ENCODE data around the gene CADM2.
"Not testable (repeated sequence)": the region's sequence is repeated elsewhere in the genome, so short reads cannot be mapped to it uniquely, and the experiment has no call there.

Gene CADM2

GRCh38 chr3:85481411-85482212, 522.8 kb downstream of the CADM2 start:
- no peak for DNase-seq (ENCODE audit: low read depth in 2 of 2)

DNA sequence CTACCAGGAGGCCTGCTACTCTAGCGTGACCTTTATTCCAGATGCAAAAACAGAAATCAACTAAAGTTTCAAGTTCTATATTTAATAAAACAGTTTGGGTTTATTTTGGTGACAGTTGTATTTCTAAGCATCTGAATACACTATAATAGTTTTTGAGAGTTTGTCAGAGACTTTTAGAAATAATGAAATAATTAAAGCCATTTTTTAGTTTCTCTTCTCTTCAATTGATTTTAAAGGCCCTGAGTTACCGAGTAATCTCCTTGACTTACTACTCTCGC, 523.4 kb downstream of the CADM2 start:
- no peak for DNase-seq (ENCODE audit: low read depth in 2 of 2)

GRCh38 chr3:85483986-85484385, 525.2 kb downstream of the CADM2 start:
- DNase-seq (ENCODE audit: low read depth in 2 of 2) = no peak

- DNase-seq (ENCODE audit: low read depth in 2 of 2) = no peak
These were observed 528.6 kb downstream of the CADM2 start for GRCh38 chr3:85487375-85487774.

DNA sequence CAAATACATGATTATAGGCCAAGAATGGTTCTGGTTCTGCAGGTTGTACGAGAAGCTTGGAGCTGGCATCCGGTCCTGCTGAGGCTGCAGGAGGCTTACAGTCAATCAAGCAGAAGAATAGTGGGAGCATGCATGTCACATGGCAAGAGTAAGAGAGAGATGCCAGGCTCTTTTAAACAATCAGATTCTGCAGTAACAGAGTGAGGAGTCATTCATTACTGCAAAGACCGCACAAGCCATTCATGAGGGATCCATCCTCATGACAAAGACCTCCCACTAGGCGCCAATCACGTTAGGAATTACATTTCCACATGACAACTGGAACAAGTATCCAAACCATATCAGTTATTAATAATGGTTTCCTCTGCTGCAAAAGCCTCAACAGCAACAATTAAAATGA, 536.8 kb downstream of the CADM2 start:
- DNase-seq (ENCODE audit: low read depth in 2 of 2) = no peak

- no peak for DNase-seq (ENCODE audit: low read depth in 2 of 2)
These were observed 539.4 kb downstream of the CADM2 start for GRCh38 chr3:85498177-85498576.

- DNase-seq (ENCODE audit: low read depth in 2 of 2) = no peak
These were observed 543.5 kb downstream of the CADM2 start for GRCh38 chr3:85502148-85502875.

GRCh38 chr3:85504129-85504784, 545.5 kb downstream of the CADM2 start:
- not testable (repeated sequence) for DNase-seq (ENCODE audit: low read depth in 2 of 2)

GRCh38 chr3:85504785-85505511, 546.2 kb downstream of the CADM2 start:
- DNase-seq (ENCODE audit: low read depth in 2 of 2) = not testable (repeated sequence)

GRCh38 chr3:85507052-85507451, 548.3 kb downstream of the CADM2 start:
- not testable (repeated sequence) for DNase-seq (ENCODE audit: low read depth in 2 of 2)

DNA sequence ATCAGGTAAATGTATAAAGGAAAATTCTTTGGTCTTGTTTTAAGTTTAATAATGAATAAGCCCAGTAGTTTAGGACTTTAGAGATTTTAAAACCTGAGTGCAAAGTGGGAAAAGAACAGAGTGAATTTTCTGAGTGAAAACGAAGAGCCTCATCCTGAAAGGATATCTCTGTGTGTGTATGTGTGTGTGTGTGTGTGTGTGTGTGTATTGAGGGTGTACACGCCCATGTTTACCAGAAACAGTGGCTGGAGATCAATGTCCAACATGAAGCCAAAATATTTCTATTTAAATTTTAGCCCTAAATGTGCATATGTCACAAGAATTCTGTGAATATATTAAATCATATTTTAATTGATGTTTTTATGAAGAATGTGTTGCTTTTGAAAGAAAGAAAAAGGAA, 549.9 kb downstream of the CADM2 start:
- no peak for DNase-seq (ENCODE audit: low read depth in 2 of 2)

DNA sequence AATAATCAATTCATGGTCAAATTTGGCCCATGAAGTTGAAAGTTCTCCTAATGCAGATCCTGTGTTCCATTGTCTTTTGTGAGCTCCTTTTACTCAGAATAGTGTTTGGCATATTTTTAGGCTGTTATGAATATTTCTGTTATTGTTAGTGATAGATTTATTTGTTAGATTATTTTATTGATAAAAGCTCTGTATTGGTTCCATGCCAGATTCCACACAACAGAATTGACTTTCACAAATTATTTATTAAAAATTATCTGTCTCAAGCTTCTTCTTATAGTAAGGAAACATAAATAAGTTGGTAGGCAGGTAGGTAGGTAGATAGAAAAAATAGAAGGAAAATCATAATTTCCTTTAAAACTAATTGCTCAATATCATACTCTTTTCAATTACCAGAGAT, 557.4 kb downstream of the CADM2 start:
- DNase-seq (ENCODE audit: low read depth in 2 of 2) = no peak

DNA sequence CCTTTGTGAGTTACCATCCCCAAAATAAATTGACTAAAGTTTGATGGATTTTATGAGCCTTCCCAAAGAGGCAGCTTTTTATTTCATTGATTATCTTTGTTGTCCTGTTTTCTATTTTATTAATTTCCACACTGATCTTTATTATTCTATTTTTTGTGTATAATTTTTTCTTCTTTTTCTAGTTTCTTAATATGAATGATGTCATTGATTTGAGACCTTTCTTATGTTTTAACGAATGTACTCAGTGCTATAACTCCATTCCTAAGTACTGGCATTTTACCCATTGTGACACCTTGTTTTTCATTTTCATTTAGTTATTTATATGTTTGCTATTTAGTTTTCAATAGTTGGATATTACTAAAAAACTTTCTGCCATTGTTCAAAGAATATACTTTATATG, 565.3 kb downstream of the CADM2 start:
- DNase-seq (ENCODE audit: low read depth in 2 of 2) = no peak

GRCh38 chr3:85525264-85525663, 566.5 kb downstream of the CADM2 start:
- DNase-seq (ENCODE audit: low read depth in 2 of 2) = no peak

GRCh38 chr3:85533586-85533985, 574.8 kb downstream of the CADM2 start:
- DNase-seq (ENCODE audit: low read depth in 2 of 2) = no peak

GRCh38 chr3:85535517-85535916, 576.7 kb downstream of the CADM2 start:
- no peak for DNase-seq (ENCODE audit: low read depth in 2 of 2)

DNA sequence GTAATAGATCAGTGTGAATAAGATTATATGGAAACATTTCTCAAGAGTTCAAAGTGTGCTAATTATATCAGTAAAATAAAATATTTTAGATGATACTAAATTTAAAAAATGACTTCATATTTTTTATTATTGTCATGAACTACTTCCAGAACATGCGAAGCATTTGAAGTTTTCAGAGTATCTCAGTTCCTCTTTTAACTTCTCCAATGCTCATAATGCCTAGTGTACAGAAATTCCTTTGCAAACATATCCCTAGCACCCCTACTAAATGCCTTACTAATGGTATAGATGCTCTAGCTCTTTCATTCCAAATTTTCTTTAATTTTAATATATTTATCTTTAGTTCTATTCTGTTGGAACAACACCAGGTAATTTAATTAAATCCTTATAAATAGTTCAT, 580.4 kb downstream of the CADM2 start:
- DNase-seq (ENCODE audit: low read depth in 2 of 2) = no peak

- DNase-seq (ENCODE audit: low read depth in 2 of 2) = no peak
These were observed 595.4 kb downstream of the CADM2 start for GRCh38 chr3:85554153-85554552.

DNA sequence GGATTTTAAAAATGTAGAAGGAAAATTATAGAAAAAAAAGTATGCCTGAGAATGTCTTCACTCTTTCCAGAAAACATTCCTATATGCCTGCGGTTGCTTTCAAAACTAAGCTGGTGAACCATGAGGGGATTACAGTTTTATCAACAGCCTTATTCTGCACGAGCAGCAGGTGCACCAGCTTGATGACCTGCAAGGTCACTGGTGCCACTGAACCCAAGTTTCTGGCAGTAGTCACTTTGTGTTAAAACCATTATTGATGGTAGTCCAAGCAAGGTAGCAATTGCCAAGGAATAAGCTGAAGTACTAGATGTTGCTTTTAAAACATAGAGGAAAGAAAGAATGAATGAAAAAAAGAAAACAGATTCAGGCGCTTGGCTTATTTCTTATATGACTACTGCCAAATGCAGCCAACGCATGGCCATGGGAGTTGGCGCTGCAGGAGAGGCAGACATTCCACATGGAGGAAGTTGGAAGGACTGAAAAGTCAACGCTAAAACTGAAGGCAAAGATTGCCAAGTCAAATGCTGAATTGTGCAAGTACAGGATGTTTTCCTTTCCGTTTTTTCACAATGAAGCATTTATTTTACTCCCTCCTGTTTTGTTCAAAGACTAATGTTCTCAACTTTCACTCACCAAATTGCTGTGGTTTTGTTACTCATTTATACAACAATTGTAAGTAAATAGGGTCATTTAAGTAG, 601.4 kb downstream of the CADM2 start:
- no peak for DNase-seq (ENCODE audit: low read depth in 2 of 2)

GRCh38 chr3:85567071-85567676, 608.4 kb downstream of the CADM2 start:
- DNase-seq (ENCODE audit: low read depth in 2 of 2) = no peak

- no peak for DNase-seq (ENCODE audit: low read depth in 2 of 2)
These were observed 612.0 kb downstream of the CADM2 start for GRCh38 chr3:85570819-85571218.
